Measurements from ENCODE around the gene CRYZL1. TPM values are rescaled to one million over a fixed set of nuclear protein-coding genes. Genes with fewer than 3 reads are reported as not detected.

The CRYZL1 gene
- total RNA-seq, 4 donors from 2014 or later: 14.8 to 29.4 (median 24.4) TPM

- peaks cover 11 to 15% of the 10 kb centered on the region in 2 donors for H3K4me1 ChIP-seq
- DNase-seq (no peak), ATAC-seq (no peak)
- peaks cover 0 to 94% of the 10 kb centered on the region in 2 donors for H3K36me3 ChIP-seq
- H3K27ac ChIP-seq: no peak overlapping the region
- TF ChIP-seq POLR2A (IDR thresholded peaks at IDR 0.05) (no peak), CTCF (IDR thresholded peaks at IDR 0.05 in 4 of 5, conservative IDR thresholded peaks at IDR 0.05 in 1 of 5) (no peak)
- H3K27me3 ChIP-seq: no peaks in the 10 kb centered on the region
- intact Hi-C loops (cut with DNase I; ENCODE audit: low total_unique reads): no loop called here
- in situ Hi-C loops (cut with MboI; ENCODE audit: low sequenced_read_pairs in 4 of 4): no loop called here
- H3K9me3 ChIP-seq: no peaks in the 10 kb centered on the region
- H3K4me3 ChIP-seq: no peak overlapping the region
These were observed 89.2 kb downstream of the CRYZL1 start for GRCh38 chr21:33552093-33552998.

GRCh38 chr21:33551664-33552063, 89.9 kb downstream of the CRYZL1 start:
- Histone ChIP-seq H3K27me3 (no peaks in the 10 kb centered on the region), H3K36me3 (peaks cover 0 to 94% of the 10 kb centered on the region in 2 donors), H3K4me3 (no peak overlapping the region), H3K27ac (no peak overlapping the region), H3K4me1 (peaks cover 11 to 15% of the 10 kb centered on the region in 2 donors), H3K9me3 (no peaks in the 10 kb centered on the region)
- no peak for ATAC-seq
- intact Hi-C loops (cut with DNase I; ENCODE audit: low total_unique reads): no loop called here
- no peak for DNase-seq
- no peak for TF ChIP-seq CTCF (IDR thresholded peaks at IDR 0.05 in 4 of 5, conservative IDR thresholded peaks at IDR 0.05 in 1 of 5)
- TF ChIP-seq POLR2A (IDR thresholded peaks at IDR 0.05): no peak
- in situ Hi-C loops (cut with MboI; ENCODE audit: low sequenced_read_pairs in 4 of 4): no loop called here

- H3K27ac ChIP-seq: no peak overlapping the region
- no peak for DNase-seq
- peaks cover 0 to 90% of the 10 kb centered on the region in 2 donors for H3K36me3 ChIP-seq
- in situ Hi-C loops (cut with MboI; ENCODE audit: low sequenced_read_pairs in 4 of 4) (no loop called here), intact Hi-C loops (cut with DNase I; ENCODE audit: low total_unique reads) (no loop called here)
- no peaks in the 10 kb centered on the region for H3K9me3 ChIP-seq
- ATAC-seq: no peak
- H3K4me3 ChIP-seq: no peak overlapping the region
- TF ChIP-seq CTCF (IDR thresholded peaks at IDR 0.05 in 4 of 5, conservative IDR thresholded peaks at IDR 0.05 in 1 of 5): no peak
- TF ChIP-seq POLR2A (IDR thresholded peaks at IDR 0.05): no peak
- peaks cover 10 to 12% of the 10 kb centered on the region in 2 donors for H3K4me1 ChIP-seq
- H3K27me3 ChIP-seq: no peaks in the 10 kb centered on the region
These were observed 90.5 kb downstream of the CRYZL1 start for GRCh38 chr21:33550772-33551660.

- intact Hi-C loops (cut with DNase I; ENCODE audit: low total_unique reads): no loop called here
- Histone ChIP-seq H3K27ac (no peak overlapping the region), H3K27me3 (no peaks in the 10 kb centered on the region), H3K4me1 (peaks cover 11 to 15% of the 10 kb centered on the region in 2 donors), H3K9me3 (no peaks in the 10 kb centered on the region), H3K36me3 (peaks cover 0 to 83% of the 10 kb centered on the region in 2 donors), H3K4me3 (no peak overlapping the region)
- TF ChIP-seq CTCF (IDR thresholded peaks at IDR 0.05 in 4 of 5, conservative IDR thresholded peaks at IDR 0.05 in 1 of 5) (no peak), POLR2A (IDR thresholded peaks at IDR 0.05) (no peak)
- DNase-seq (no peak), ATAC-seq (no peak)
- in situ Hi-C loops (cut with MboI; ENCODE audit: low sequenced_read_pairs in 4 of 4): loop anchor here in 1 of 4 donors (25.0 kb wide), 1 partner anchor 788 kb away; the partner anchor contains the start of gene PAXBP1
These were observed 91.4 kb downstream of the CRYZL1 start for GRCh38 chr21:33549848-33550771.
